Immature natural killer cell (primary cell): ENCODE results near the gene SCN3B. TPM values are rescaled to one million over a fixed set of nuclear protein-coding genes. Genes with fewer than 3 reads are reported as not detected.

Source experiments
- DNase-seq, 3 donors: peaks; one replicate each; pipeline ENCODE4 v3.0.0; 2022; ENCODE audit warnings: mixed read lengths in 1 of 3
- H3K27ac Mint-ChIP-seq, 6 donors: one replicate each; pipeline ENCODE4 v1.8.0; 2020; ENCODE audit warnings: mixed read lengths in 6 of 6, mild to moderate bottlenecking in 5 of 6, inconsistent platforms in 4 of 6, moderate library complexity in 3 of 6
- H3K27me3 Mint-ChIP-seq, 3 donors: one replicate each; pipeline ENCODE4 v1.8.0; 2020 to 2021; ENCODE audit warnings: low read depth in 3 of 3, mild to moderate bottlenecking in 3 of 3, mixed read lengths in 3 of 3, moderate library complexity in 3 of 3, inconsistent platforms in 1 of 3
- H3K36me3 Mint-ChIP-seq, 3 donors: one replicate each; pipeline ENCODE4 v1.8.0; 2020; ENCODE audit warnings: mixed read lengths in 3 of 3, inconsistent platforms in 2 of 3, mild to moderate bottlenecking in 2 of 3
- H3K4me1 Mint-ChIP-seq, 2 donors: one replicate each; pipeline ENCODE4 v1.8.0; 2020; ENCODE audit warnings: inconsistent platforms in 2 of 2, mild to moderate bottlenecking in 2 of 2, mixed read lengths in 2 of 2, moderate library complexity in 1 of 2
- H3K4me3 Mint-ChIP-seq, 5 donors: one replicate each; pipeline ENCODE4 v1.8.0; 2020; ENCODE audit warnings: mild to moderate bottlenecking in 5 of 5, mixed read lengths in 5 of 5, inconsistent platforms in 3 of 5, moderate library complexity in 3 of 5
- H3K9me3 Mint-ChIP-seq, 6 donors: one replicate each; pipeline ENCODE4 v1.8.0; 2020; ENCODE audit warnings: mild to moderate bottlenecking in 6 of 6, mixed read lengths in 6 of 6, inconsistent platforms in 4 of 6, moderate library complexity in 3 of 6
- polyA plus RNA-seq, 3 donors: library from polyadenylated mRNA; unstranded; fragments of 300-500 nt; fragmentation: Illumina TruSeq; gene quantifications; one replicate each; pipeline ENCODE4 v1.2.3, GENCODE V29; 2021

Gene SCN3B
- polyA plus RNA-seq, 3 donors from 2014 or later = not detected

- Mint-ChIP-seq H3K4me1 (peaks cover 2 to 6% of the 10 kb centered on the region in 2 donors), H3K36me3 (no peaks in the 10 kb centered on the region), H3K4me3 (no peak overlapping the region), H3K9me3 (no peaks in the 10 kb centered on the region), H3K27me3 (no peaks in the 10 kb centered on the region), H3K27ac (no peak overlapping the region)
- no peak for DNase-seq
These were observed 68.7 kb downstream of the SCN3B start for GRCh38 chr11:123585706-123586105.

- no peak overlapping the region for H3K4me3 Mint-ChIP-seq
- H3K9me3 Mint-ChIP-seq = no peaks in the 10 kb centered on the region
- no peak for DNase-seq
- H3K27ac Mint-ChIP-seq = no peak overlapping the region
- H3K36me3 Mint-ChIP-seq = no peaks in the 10 kb centered on the region
- H3K27me3 Mint-ChIP-seq = peaks cover 0 to 4% (median 0%) of the 10 kb centered on the region in 3 donors
- H3K4me1 Mint-ChIP-seq = peaks cover 6 to 9% of the 10 kb centered on the region in 2 donors
These were observed 69.2 kb downstream of the SCN3B start for GRCh38 chr11:123585206-123585605.

GRCh38 chr11:123584737-123585136 is 69.7 kb downstream of the SCN3B start:
- H3K4me3 Mint-ChIP-seq = no peak overlapping the region
- H3K4me1 Mint-ChIP-seq = peaks cover 6 to 9% of the 10 kb centered on the region in 2 donors
- H3K27me3 Mint-ChIP-seq = peaks cover 0 to 4% (median 0%) of the 10 kb centered on the region in 3 donors
- no peak for DNase-seq
- no peaks in the 10 kb centered on the region for H3K36me3 Mint-ChIP-seq
- H3K9me3 Mint-ChIP-seq = no peaks in the 10 kb centered on the region
- H3K27ac Mint-ChIP-seq = no peak overlapping the region

- peaks cover 6 to 9% of the 10 kb centered on the region in 2 donors for H3K4me1 Mint-ChIP-seq
- no peaks in the 10 kb centered on the region for H3K9me3 Mint-ChIP-seq
- H3K4me3 Mint-ChIP-seq = no peak overlapping the region
- no peak overlapping the region for H3K27ac Mint-ChIP-seq
- no peak for DNase-seq
- peaks cover 0 to 4% (median 3%) of the 10 kb centered on the region in 3 donors for H3K27me3 Mint-ChIP-seq
- H3K36me3 Mint-ChIP-seq = no peaks in the 10 kb centered on the region
These were observed 70.2 kb downstream of the SCN3B start for GRCh38 chr11:123584186-123584585.

GRCh38 chr11:123582992-123583504 is 71.4 kb downstream of the SCN3B start:
- no peak overlapping the region for H3K4me3 Mint-ChIP-seq
- no peaks in the 10 kb centered on the region for H3K36me3 Mint-ChIP-seq
- H3K4me1 Mint-ChIP-seq = peaks cover 6 to 9% of the 10 kb centered on the region in 2 donors
- DNase-seq = no peak
- H3K27ac Mint-ChIP-seq = peak overlapping the region in 1 of 6 donors; percentile 45
- H3K9me3 Mint-ChIP-seq = no peaks in the 10 kb centered on the region
- peaks cover 0 to 4% (median 3%) of the 10 kb centered on the region in 3 donors for H3K27me3 Mint-ChIP-seq

GRCh38 chr11:123581651-123582399 is 72.6 kb downstream of the SCN3B start:
- H3K9me3 Mint-ChIP-seq = no peaks in the 10 kb centered on the region
- H3K4me3 Mint-ChIP-seq = no peak overlapping the region
- peaks cover 10 to 13% of the 10 kb centered on the region in 2 donors for H3K4me1 Mint-ChIP-seq
- H3K27me3 Mint-ChIP-seq = peaks cover 0 to 4% (median 3%) of the 10 kb centered on the region in 3 donors
- no peak for DNase-seq
- no peaks in the 10 kb centered on the region for H3K36me3 Mint-ChIP-seq
- H3K27ac Mint-ChIP-seq = no peak overlapping the region

GRCh38 chr11:123580557-123581275 is 73.7 kb downstream of the SCN3B start:
- H3K9me3 Mint-ChIP-seq = no peaks in the 10 kb centered on the region
- no peaks in the 10 kb centered on the region for H3K36me3 Mint-ChIP-seq
- peak; percentile 36 to 50 (median 40) for DNase-seq
- peaks cover 15 to 21% of the 10 kb centered on the region in 2 donors for H3K4me1 Mint-ChIP-seq
- peak overlapping the region in 1 of 5 donors; percentile 62 for H3K4me3 Mint-ChIP-seq
- H3K27me3 Mint-ChIP-seq = peaks cover 2 to 7% (median 4%) of the 10 kb centered on the region in 3 donors
- no peak overlapping the region for H3K27ac Mint-ChIP-seq

- Mint-ChIP-seq H3K27me3 (peaks cover 2 to 7% (median 4%) of the 10 kb centered on the region in 3 donors), H3K9me3 (no peaks in the 10 kb centered on the region), H3K4me1 (peaks cover 15 to 21% of the 10 kb centered on the region in 2 donors), H3K27ac (no peak overlapping the region), H3K36me3 (no peaks in the 10 kb centered on the region), H3K4me3 (no peak overlapping the region)
- DNase-seq = no peak
These were observed 74.3 kb downstream of the SCN3B start for GRCh38 chr11:123580137-123580536.

- Mint-ChIP-seq H3K9me3 (no peaks in the 10 kb centered on the region), H3K4me3 (no peak overlapping the region), H3K27ac (no peak overlapping the region), H3K4me1 (peaks cover 15 to 21% of the 10 kb centered on the region in 2 donors), H3K36me3 (no peaks in the 10 kb centered on the region), H3K27me3 (peaks cover 2 to 8% (median 4%) of the 10 kb centered on the region in 3 donors)
- no peak for DNase-seq
These were observed 75.0 kb downstream of the SCN3B start for GRCh38 chr11:123579482-123579812.

Other genes starting within 250 kb of the SCN3B start
- gene GRAMD1B, start 224.4 kb downstream of the SCN3B start, polyA plus RNA-seq = 1 to 10 TPM in 2 of 3 donors, under 1 TPM in 1; 0.78 to 3.4 (median 1.5) TPM
- gene ZNF202, start 87.0 kb upstream of the SCN3B start, polyA plus RNA-seq = 1 to 10 TPM in 2 of 3 donors, not detected in 1; 3.2 to 7.1 TPM
- gene OR6X1, start 99.9 kb upstream of the SCN3B start, polyA plus RNA-seq = not detected
- gene OR6M1, start 151.7 kb upstream of the SCN3B start, polyA plus RNA-seq = not detected
- gene TMEM225, start 231.0 kb upstream of the SCN3B start, polyA plus RNA-seq = not detected
- not detected for gene OR8D4, start 247.5 kb upstream of the SCN3B start, polyA plus RNA-seq